ENCODE results near the gene PGGHG. TPM values are rescaled to one million over a fixed set of nuclear protein-coding genes. Genes with fewer than 3 reads are reported as not detected.

PGGHG gene
- total and polyA plus RNA-seq, 10 donors, result 53.4 to 250 (median 131) TPM

DNA sequence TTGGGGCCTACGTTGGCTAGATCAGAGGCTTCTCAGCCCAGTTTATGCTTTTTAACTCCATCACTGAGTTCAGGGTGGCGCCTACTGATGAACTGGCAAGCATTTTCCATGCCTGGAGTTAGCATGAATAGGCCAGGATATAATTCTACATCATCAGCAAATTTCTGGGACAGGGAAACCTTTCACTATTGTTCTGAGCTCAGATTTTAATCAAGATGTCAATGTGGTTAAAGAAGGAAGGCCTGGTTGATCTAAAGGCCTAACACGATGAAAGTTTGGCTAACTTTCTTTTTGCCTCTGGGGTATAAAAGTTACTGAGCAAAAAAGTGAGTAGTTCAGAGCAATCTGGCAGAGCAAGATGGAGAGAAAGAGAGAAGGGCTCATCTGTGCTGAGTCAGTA, 53.4 kb downstream of the PGGHG start:
- WGBS, 5 donors, result 66 to 69% (median 68%) methylated on average over 3 of the region's 3 CpGs
- no peak overlapping the region for H3K4me3 ChIP-seq
- H3K9me3 ChIP-seq, result no peaks in the 10 kb centered on the region
- H3K27me3 ChIP-seq (replicated peaks in 1 of 7), result no peaks in the 10 kb centered on the region
- H3K36me3 ChIP-seq, result no peaks in the 10 kb centered on the region
- peaks cover 0 to 31% (median 10%) of the 10 kb centered on the region in 6 donors for H3K4me1 ChIP-seq
- no peak for TF ChIP-seq POLR2AphosphoS5 (IDR thresholded peaks at IDR 0.05)
- DNase-seq, result no peak
- peak overlapping the region in 6 of 8 donors; percentile 15 to 66 (median 42) for H3K27ac ChIP-seq
- intact Hi-C loops (cut with DNase I; ENCODE audit: low total_unique reads), result no loop called here

DNA sequence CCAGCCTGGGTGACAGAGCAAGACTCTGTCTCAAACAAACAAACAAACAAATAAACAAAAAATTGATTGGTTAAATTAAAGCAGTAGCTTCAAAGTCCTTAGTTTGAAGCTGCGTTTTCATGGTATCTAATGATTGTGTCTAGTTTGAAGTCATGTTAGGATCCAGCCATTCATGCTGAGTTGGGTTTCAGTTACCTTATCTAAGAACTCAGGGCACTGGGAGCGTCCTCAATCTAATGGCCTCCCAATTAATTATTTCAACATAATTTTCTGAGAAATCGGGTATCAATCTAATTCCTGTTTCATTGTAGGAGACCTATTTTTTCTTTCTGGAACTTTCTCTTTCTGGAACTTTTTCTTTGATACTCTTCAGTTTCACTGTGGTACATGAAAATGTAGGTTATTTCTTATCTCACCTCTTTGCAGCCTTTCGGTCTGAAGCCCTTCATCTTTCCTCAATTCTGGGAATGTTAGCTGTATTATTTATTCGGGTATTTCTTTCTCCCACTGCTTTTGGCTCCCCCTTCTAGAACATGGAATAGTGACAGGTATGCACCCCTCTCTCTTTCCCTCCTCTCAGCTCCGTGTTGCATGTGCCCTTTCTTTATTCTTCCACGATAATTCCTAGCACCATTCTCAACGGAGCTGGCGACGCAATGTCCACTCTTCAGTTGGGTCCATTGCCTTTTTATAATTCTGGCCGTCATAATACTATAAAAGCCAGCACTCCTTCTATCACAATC, 56.1 kb downstream of the PGGHG start:
- Histone ChIP-seq H3K36me3 (no peaks in the 10 kb centered on the region), H3K4me3 (no peak overlapping the region), H3K27me3 (replicated peaks in 1 of 7) (no peaks in the 10 kb centered on the region), H3K4me1 (peaks cover 0 to 37% (median 15%) of the 10 kb centered on the region in 6 donors), H3K9me3 (no peaks in the 10 kb centered on the region), H3K27ac (no peak overlapping the region)
- TF ChIP-seq, protein P1, sequence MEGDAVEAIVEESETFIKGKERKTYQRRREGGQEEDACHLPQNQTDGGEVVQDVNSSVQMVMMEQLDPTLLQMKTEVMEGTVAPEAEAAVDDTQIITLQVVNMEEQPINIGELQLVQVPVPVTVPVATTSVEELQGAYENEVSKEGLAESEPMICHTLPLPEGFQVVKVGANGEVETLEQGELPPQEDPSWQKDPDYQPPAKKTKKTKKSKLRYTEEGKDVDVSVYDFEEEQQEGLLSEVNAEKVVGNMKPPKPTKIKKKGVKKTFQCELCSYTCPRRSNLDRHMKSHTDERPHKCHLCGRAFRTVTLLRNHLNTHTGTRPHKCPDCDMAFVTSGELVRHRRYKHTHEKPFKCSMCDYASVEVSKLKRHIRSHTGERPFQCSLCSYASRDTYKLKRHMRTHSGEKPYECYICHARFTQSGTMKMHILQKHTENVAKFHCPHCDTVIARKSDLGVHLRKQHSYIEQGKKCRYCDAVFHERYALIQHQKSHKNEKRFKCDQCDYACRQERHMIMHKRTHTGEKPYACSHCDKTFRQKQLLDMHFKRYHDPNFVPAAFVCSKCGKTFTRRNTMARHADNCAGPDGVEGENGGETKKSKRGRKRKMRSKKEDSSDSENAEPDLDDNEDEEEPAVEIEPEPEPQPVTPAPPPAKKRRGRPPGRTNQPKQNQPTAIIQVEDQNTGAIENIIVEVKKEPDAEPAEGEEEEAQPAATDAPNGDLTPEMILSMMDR (IDR thresholded peaks at IDR 0.05 in 8 of 11, conservative IDR thresholded peaks at IDR 0.05 in 3 of 11), result no peak
- TF ChIP-seq POLR2AphosphoS5 (IDR thresholded peaks at IDR 0.05) (no peak), POLR2A (IDR thresholded peaks at IDR 0.05) (no peak)
- intact Hi-C loops (cut with DNase I; ENCODE audit: low total_unique reads), result no loop called here
- no peak for DNase-seq
- WGBS, 5 donors, result 92 to 94% (median 93%) methylated on average over 11 of the region's 11 CpGs

Small RNA genes lying within 50 kb of the gene (small RNA-seq; reads per million reads assigned to genes)
- 0 reads per million in 4 donors for gene AC136475.6

Other genes starting within 250 kb of the PGGHG start
- not detected for gene SCGB1C1, start 96.0 kb upstream of the PGGHG start, total RNA-seq
- gene SCGB1C1, start 96.0 kb upstream of the PGGHG start, polyA plus RNA-seq, result not detected
- gene BET1L, start 81.7 kb upstream of the PGGHG start, total RNA-seq, result 10 to 100 TPM; 40.6 to 63.5 (median 51.4) TPM
- gene BET1L, start 81.7 kb upstream of the PGGHG start, polyA plus RNA-seq, result 10 to 100 TPM; 16.2 to 29.9 (median 20.2) TPM
- 100 to 1,000 TPM in 3 of 7 donors, 10 to 100 TPM in 4; 66.7 to 141 (median 88.3) TPM for gene RIC8A, start 81.4 kb upstream of the PGGHG start, total RNA-seq
- 10 to 100 TPM; 38.6 to 59.2 (median 44.7) TPM for gene RIC8A, start 81.4 kb upstream of the PGGHG start, polyA plus RNA-seq
- gene SIRT3, start 52.8 kb upstream of the PGGHG start, total RNA-seq, result 10 to 100 TPM; 11.9 to 28.8 (median 16.6) TPM
- 10 to 100 TPM; 17.8 to 24.0 (median 22.0) TPM for gene SIRT3, start 52.8 kb upstream of the PGGHG start, polyA plus RNA-seq
- 100 to 1,000 TPM in 5 of 7 donors, 10 to 100 TPM in 2; 93.6 to 126 (median 101) TPM for gene PSMD13, start 52.1 kb upstream of the PGGHG start, total RNA-seq
- gene PSMD13, start 52.1 kb upstream of the PGGHG start, polyA plus RNA-seq, result 100 to 1,000 TPM; 165 to 229 (median 200) TPM
- gene NLRP6, start 10.7 kb upstream of the PGGHG start, total RNA-seq, result 10 to 100 TPM in 4 of 7 donors, 1 to 10 TPM in 3; 5.0 to 30.9 (median 10.0) TPM
- 1 to 10 TPM in 2 of 3 donors, under 1 TPM in 1; 0.15 to 1.3 (median 1.1) TPM for gene NLRP6, start 10.7 kb upstream of the PGGHG start, polyA plus RNA-seq
- not detected for gene IFITM5, start 10.4 kb downstream of the PGGHG start, total RNA-seq
- gene IFITM5, start 10.4 kb downstream of the PGGHG start, polyA plus RNA-seq, result not detected
- gene IFITM2, start 18.7 kb downstream of the PGGHG start, total RNA-seq, result 1,000 to 10,000 TPM in 4 of 7 donors, 100 to 1,000 TPM in 3; 507 to 1,635 (median 1,062) TPM
- 1,000 to 10,000 TPM in 1 of 3 donors, 100 to 1,000 TPM in 2; 680 to 1,006 (median 885) TPM for gene IFITM2, start 18.7 kb downstream of the PGGHG start, polyA plus RNA-seq
- gene IFITM1, start 24.9 kb downstream of the PGGHG start, total RNA-seq, result 100 to 1,000 TPM; 333 to 670 (median 510) TPM
- 100 to 1,000 TPM; 314 to 496 (median 327) TPM for gene IFITM1, start 24.9 kb downstream of the PGGHG start, polyA plus RNA-seq
- 100 to 1,000 TPM; 314 to 942 (median 472) TPM for gene IFITM3, start 31.7 kb downstream of the PGGHG start, total RNA-seq
- gene IFITM3, start 31.7 kb downstream of the PGGHG start, polyA plus RNA-seq, result 100 to 1,000 TPM; 391 to 618 (median 599) TPM
- gene B4GALNT4, start 80.4 kb downstream of the PGGHG start, total RNA-seq, result 1 to 10 TPM in 1 of 7 donors, under 1 TPM in 4, not detected in 2; 0.17 to 1.1 (median 0.67) TPM
- 1 to 10 TPM; 1.6 to 5.2 (median 3.5) TPM for gene B4GALNT4, start 80.4 kb downstream of the PGGHG start, polyA plus RNA-seq
- 1 to 10 TPM in 1 of 7 donors, under 1 TPM in 2, not detected in 4; 0.40 to 2.8 (median 0.59) TPM for gene PKP3, start 105.1 kb downstream of the PGGHG start, total RNA-seq
- gene PKP3, start 105.1 kb downstream of the PGGHG start, polyA plus RNA-seq, result under 1 TPM; 0.09 to 0.48 (median 0.21) TPM
- 100 to 1,000 TPM in 2 of 7 donors, 10 to 100 TPM in 5; 67.9 to 118 (median 90.9) TPM for gene SIGIRR, start 125.9 kb downstream of the PGGHG start, total RNA-seq
- 100 to 1,000 TPM in 2 of 3 donors, 10 to 100 TPM in 1; 95.9 to 194 (median 161) TPM for gene SIGIRR, start 125.9 kb downstream of the PGGHG start, polyA plus RNA-seq
- gene ANO9, start 152.9 kb downstream of the PGGHG start, total RNA-seq, result 10 to 100 TPM; 10.2 to 34.5 (median 25.9) TPM
- gene ANO9, start 152.9 kb downstream of the PGGHG start, polyA plus RNA-seq, result 10 to 100 TPM; 32.7 to 53.8 (median 50.3) TPM
- 10 to 100 TPM; 24.6 to 40.7 (median 29.4) TPM for gene PTDSS2, start 161.2 kb downstream of the PGGHG start, total RNA-seq
- gene PTDSS2, start 161.2 kb downstream of the PGGHG start, polyA plus RNA-seq, result 10 to 100 TPM; 11.0 to 26.6 (median 14.9) TPM
- gene RNH1, start 218.1 kb downstream of the PGGHG start, total RNA-seq, result 100 to 1,000 TPM; 133 to 159 (median 147) TPM
- 100 to 1,000 TPM in 1 of 3 donors, 10 to 100 TPM in 2; 72.8 to 143 (median 83.8) TPM for gene RNH1, start 218.1 kb downstream of the PGGHG start, polyA plus RNA-seq
- 10 to 100 TPM; 16.6 to 33.6 (median 30.3) TPM for gene HRAS, start 246.4 kb downstream of the PGGHG start, total RNA-seq
- 10 to 100 TPM; 70.0 to 90.9 (median 90.7) TPM for gene HRAS, start 246.4 kb downstream of the PGGHG start, polyA plus RNA-seq
- gene LRRC56, start 248.4 kb downstream of the PGGHG start, total RNA-seq, result 1 to 10 TPM; 1.0 to 3.3 (median 2.2) TPM
- 1 to 10 TPM; 2.2 to 4.6 (median 4.1) TPM for gene LRRC56, start 248.4 kb downstream of the PGGHG start, polyA plus RNA-seq

Measured in spleen (tissue), 11 donors.